Fibroblast of lung (primary cell): Measurements from ENCODE around the gene CFAP74. TPM values are rescaled to one million over a fixed set of nuclear protein-coding genes. Genes with fewer than 3 reads are reported as not detected.

Source experiments
- DNase-seq, 2 donors: peaks; one replicate each; pipeline versions ENCODE4 v3.0.0 to v3.0.0-alpha.2; 2010; ENCODE audit warnings: low read depth in 2 of 2
- H2AFZ ChIP-seq: 2 replicates; pipeline ENCODE4 v1.5.1; 2012; ENCODE audit warnings: low read length, control low read depth, inconsistent platforms
- H3K27ac ChIP-seq: 2 replicates; pipeline ENCODE4 v1.5.1; 2011; ENCODE audit warnings: low read length, control low read depth; ENCODE audit not compliant: insufficient read depth
- H3K27me3 ChIP-seq: 2 replicates; pipeline ENCODE4 v1.5.1; 2011; ENCODE audit warnings: mild to moderate bottlenecking, low read length; ENCODE audit not compliant: control insufficient read depth, insufficient read depth
- H3K36me3 ChIP-seq: 2 replicates; pipeline ENCODE4 v1.5.1; 2011; ENCODE audit warnings: low read length; ENCODE audit not compliant: control insufficient read depth, insufficient read depth
- H3K4me1 ChIP-seq: 2 replicates; pipeline ENCODE4 v1.5.1; 2011; ENCODE audit warnings: low read length; ENCODE audit not compliant: control insufficient read depth, insufficient read depth; ENCODE audit errors: extremely low read depth
- H3K4me2 ChIP-seq: 2 replicates; pipeline ENCODE4 v1.5.1; 2011; ENCODE audit warnings: low read length, control low read depth; ENCODE audit not compliant: insufficient read depth; ENCODE audit errors: extremely low read depth
- H3K4me3 ChIP-seq, 4 experiments: fragments of 200-600 bp in 1 of 4; sonication (generic) in 1 of 4; replicated peaks in 1 of 4; 2 replicates each; pipeline ENCODE4 v1.5.1; 2011 to 2016; ENCODE audit warnings: low read length in 4 of 4, low read depth in 3 of 4, mild to moderate bottlenecking in 3 of 4, control low read depth in 2 of 4, inconsistent platforms in 1 of 4, mixed read lengths in 1 of 4; ENCODE audit not compliant: insufficient read depth in 1 of 4; ENCODE audit errors: control extremely low read depth in 1 of 4
- H3K79me2 ChIP-seq: 2 replicates; pipeline ENCODE4 v1.5.1; 2012; ENCODE audit warnings: mild to moderate bottlenecking, low read length, inconsistent platforms; ENCODE audit not compliant: control insufficient read depth, insufficient read depth
- H3K9ac ChIP-seq: 2 replicates; pipeline ENCODE4 v1.5.1; 2011; ENCODE audit warnings: mild to moderate bottlenecking, low read length, control low read depth; ENCODE audit not compliant: insufficient read depth
- H3K9me3 ChIP-seq: 2 replicates; pipeline ENCODE4 v1.5.1; 2012; ENCODE audit warnings: low read depth, low read length; ENCODE audit not compliant: control insufficient read depth, insufficient read depth
- H4K20me1 ChIP-seq: 2 replicates; pipeline ENCODE4 v1.5.1; 2011; ENCODE audit warnings: low read length; ENCODE audit not compliant: control insufficient read depth, insufficient read depth; ENCODE audit errors: extremely low read depth
- CTCF ChIP-seq, 2 donors: IDR thresholded peaks in 1 of 2; conservative IDR thresholded peaks in 1 of 2; 1 replicate in 1 of 2; 2 replicates in 1 of 2; pipeline ENCODE4 v1.5.1; 2011 to 2012; ENCODE audit warnings: low read length in 2 of 2, control low read depth in 1 of 2, inconsistent platforms in 1 of 2, low read depth in 1 of 2, mild to moderate bottlenecking in 1 of 2
- EZH2 ChIP-seq: IDR thresholded peaks from 2 replicates; pipeline ENCODE4 v1.5.1; 2012; ENCODE audit warnings: low read length, control low read depth, mild to moderate bottlenecking; ENCODE audit errors: missing control alignments
- polyA plus RNA-seq, 2 donors: library from polyadenylated mRNA; depleted of rRNA in 1 of 2; stranded (reverse) in 1 of 2; unstranded in 1 of 2; fragments of >200 nt; gene quantifications; 2 replicates each; pipeline ENCODE4 v1.2.1, GENCODE V29; 2011 to 2012; ENCODE audit warnings: missing spikeins in 1 of 2
- total RNA-seq: library from RNA; depleted of rRNA; stranded (reverse); fragments of >200 nt; gene quantifications from 2 replicates; pipeline ENCODE4 v1.2.1, GENCODE V29; 2014

CFAP74 gene
- total and polyA plus RNA-seq, 2 donors (not counting 1 experiment from before 2014, with no cell fraction given), result not detected

GRCh38 chr1:2041305-2041704 is 37.7 kb upstream of the CFAP74 start:
- Histone ChIP-seq H3K4me3 (no peak overlapping the region), H2AFZ (no peak overlapping the region), H4K20me1 (no peaks in the 10 kb centered on the region), H3K36me3 (no peaks in the 10 kb centered on the region), H3K9me3 (no peaks in the 10 kb centered on the region), H3K4me1 (no peaks in the 10 kb centered on the region), H3K9ac (no peak overlapping the region), H3K4me2 (no peak overlapping the region), H3K79me2 (no peaks in the 10 kb centered on the region), H3K27me3 (peaks cover 2% of the 10 kb centered on the region), H3K27ac (no peak overlapping the region)
- TF ChIP-seq EZH2, result no peak
- no peak for TF ChIP-seq CTCF (conservative IDR thresholded peaks at IDR 0.05 in 1 of 2, IDR thresholded peaks at IDR 0.05 in 1 of 2; ENCODE audit: low read depth in 1 of 2, low read length in 2 of 2)
- no peak for DNase-seq

- Histone ChIP-seq H3K79me2 (no peaks in the 10 kb centered on the region), H4K20me1 (no peaks in the 10 kb centered on the region), H3K9me3 (no peaks in the 10 kb centered on the region), H3K4me1 (no peaks in the 10 kb centered on the region), H3K4me2 (no peak overlapping the region), H3K27ac (no peak overlapping the region), H3K9ac (no peak overlapping the region), H3K4me3 (no peak overlapping the region), H3K27me3 (no peaks in the 10 kb centered on the region), H3K36me3 (no peaks in the 10 kb centered on the region), H2AFZ (no peak overlapping the region)
- TF ChIP-seq EZH2 (no peak), CTCF (conservative IDR thresholded peaks at IDR 0.05 in 1 of 2, IDR thresholded peaks at IDR 0.05 in 1 of 2; ENCODE audit: low read depth in 1 of 2, low read length in 2 of 2) (no peak)
- DNase-seq, result no peak
Measured at GRCh38 chr1:2039251-2039650, 35.7 kb upstream of the CFAP74 start.

GRCh38 chr1:2038229-2038628 is 34.6 kb upstream of the CFAP74 start:
- DNase-seq, result no peak
- H3K79me2 ChIP-seq, result no peaks in the 10 kb centered on the region
- no peak overlapping the region for H3K9ac ChIP-seq
- H3K36me3 ChIP-seq, result no peaks in the 10 kb centered on the region
- H3K27ac ChIP-seq, result no peak overlapping the region
- no peaks in the 10 kb centered on the region for H3K4me1 ChIP-seq
- TF ChIP-seq CTCF (conservative IDR thresholded peaks at IDR 0.05 in 1 of 2, IDR thresholded peaks at IDR 0.05 in 1 of 2; ENCODE audit: low read depth in 1 of 2, low read length in 2 of 2) (no peak), EZH2 (no peak)
- H2AFZ ChIP-seq, result no peak overlapping the region
- no peak overlapping the region for H3K4me2 ChIP-seq
- no peaks in the 10 kb centered on the region for H3K27me3 ChIP-seq
- H3K9me3 ChIP-seq, result no peaks in the 10 kb centered on the region
- H4K20me1 ChIP-seq, result no peaks in the 10 kb centered on the region
- H3K4me3 ChIP-seq, result no peak overlapping the region
